Measurements from ENCODE around the gene PDGFRB. TPM values are rescaled to one million over a fixed set of nuclear protein-coding genes. Genes with fewer than 3 reads are reported as not detected.

Gene PDGFRB
- total RNA-seq, 1 donor from 2014 or later = 86.6 TPM

- Histone ChIP-seq H3K27ac (ENCODE audit: low read depth, low read length) (no peak overlapping the region), H3K9me3 (ENCODE audit: control insufficient read depth in 3 of 3, low read length in 3 of 3) (no peaks in the 10 kb centered on the region), H3K4me1 (ENCODE audit: control insufficient read depth in 3 of 3, insufficient read depth in 3 of 3, low read length in 3 of 3) (peaks cover 16 to 17% (median 16%) of the 10 kb centered on the region in 3 donors), H3K4me3 (ENCODE audit: low read length in 3 of 3) (no peak overlapping the region), H3K27me3 (ENCODE audit: control insufficient read depth in 3 of 3, insufficient read depth in 3 of 3, low read length in 3 of 3) (no peaks in the 10 kb centered on the region), H3K36me3 (ENCODE audit: control insufficient read depth in 3 of 3, insufficient read depth in 3 of 3, low read length in 3 of 3) (no peaks in the 10 kb centered on the region), H3K9ac (ENCODE audit: low read depth in 1 of 3, low read length in 3 of 3) (no peak overlapping the region)
Measured at GRCh38 chr5:150175536-150175935, 19.9 kb upstream of the PDGFRB start.

DNA sequence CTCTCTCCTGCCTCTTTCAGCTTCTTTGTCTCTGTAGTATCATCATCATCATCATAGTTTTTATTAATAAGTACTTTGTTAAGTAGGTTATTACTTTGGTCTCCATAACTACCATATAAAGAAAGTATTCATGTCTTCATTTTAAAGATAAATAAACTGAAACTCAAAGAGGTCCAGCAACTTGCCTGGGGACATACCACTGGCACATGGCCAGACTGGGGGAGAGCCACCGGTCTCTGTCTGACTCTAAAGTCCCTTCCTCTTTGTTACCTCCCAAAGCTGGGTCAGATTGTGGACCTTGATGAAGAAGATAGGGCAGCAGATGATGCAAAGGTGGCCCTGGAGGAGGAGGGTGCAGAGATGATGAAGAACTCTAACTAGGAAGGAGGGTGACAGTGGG lies 19.4 kb upstream of the PDGFRB start:
- Histone ChIP-seq H3K27me3 (ENCODE audit: control insufficient read depth in 3 of 3, insufficient read depth in 3 of 3, low read length in 3 of 3) (no peaks in the 10 kb centered on the region), H3K27ac (ENCODE audit: low read depth, low read length) (no peak overlapping the region), H3K9me3 (ENCODE audit: control insufficient read depth in 3 of 3, low read length in 3 of 3) (no peaks in the 10 kb centered on the region), H3K36me3 (ENCODE audit: control insufficient read depth in 3 of 3, insufficient read depth in 3 of 3, low read length in 3 of 3) (no peaks in the 10 kb centered on the region), H3K4me1 (ENCODE audit: control insufficient read depth in 3 of 3, insufficient read depth in 3 of 3, low read length in 3 of 3) (peaks cover 11 to 12% (median 11%) of the 10 kb centered on the region in 3 donors), H3K9ac (ENCODE audit: low read depth in 1 of 3, low read length in 3 of 3) (no peak overlapping the region), H3K4me3 (ENCODE audit: low read length in 3 of 3) (no peak overlapping the region)

DNA sequence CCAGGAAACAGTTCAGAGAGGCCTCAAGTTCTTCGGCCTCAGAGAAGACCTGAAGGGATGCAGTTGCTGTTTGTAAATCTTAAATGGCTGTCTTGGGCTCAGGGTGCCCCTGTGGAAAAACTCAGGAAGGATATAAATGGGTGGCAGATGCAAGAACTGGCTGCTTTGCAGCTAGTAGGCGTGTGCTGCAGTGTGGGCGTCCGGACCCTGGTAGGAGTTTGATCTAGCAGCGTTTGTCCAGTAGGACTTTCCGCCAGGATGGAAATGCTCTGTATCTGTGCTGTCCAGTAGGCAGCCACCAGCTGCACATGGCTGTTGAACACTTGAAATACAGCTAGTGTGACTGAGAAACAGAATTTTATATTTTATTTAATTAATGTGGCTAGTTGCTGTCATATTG lies 18.6 kb upstream of the PDGFRB start:
- Histone ChIP-seq H3K4me1 (ENCODE audit: control insufficient read depth in 3 of 3, insufficient read depth in 3 of 3, low read length in 3 of 3) (peaks cover 3 to 4% (median 4%) of the 10 kb centered on the region in 3 donors), H3K9me3 (ENCODE audit: control insufficient read depth in 3 of 3, low read length in 3 of 3) (no peaks in the 10 kb centered on the region), H3K36me3 (ENCODE audit: control insufficient read depth in 3 of 3, insufficient read depth in 3 of 3, low read length in 3 of 3) (no peaks in the 10 kb centered on the region), H3K9ac (ENCODE audit: low read depth in 1 of 3, low read length in 3 of 3) (no peak overlapping the region), H3K27me3 (ENCODE audit: control insufficient read depth in 3 of 3, insufficient read depth in 3 of 3, low read length in 3 of 3) (no peaks in the 10 kb centered on the region), H3K4me3 (ENCODE audit: low read length in 3 of 3) (no peak overlapping the region), H3K27ac (ENCODE audit: low read depth, low read length) (no peak overlapping the region)

GRCh38 chr5:150173161-150173560 lies 17.5 kb upstream of the PDGFRB start:
- Histone ChIP-seq H3K36me3 (ENCODE audit: control insufficient read depth in 3 of 3, insufficient read depth in 3 of 3, low read length in 3 of 3) (no peaks in the 10 kb centered on the region), H3K27ac (ENCODE audit: low read depth, low read length) (no peak overlapping the region), H3K4me3 (ENCODE audit: low read length in 3 of 3) (no peak overlapping the region), H3K4me1 (ENCODE audit: control insufficient read depth in 3 of 3, insufficient read depth in 3 of 3, low read length in 3 of 3) (peaks cover 0 to 4% (median 0%) of the 10 kb centered on the region in 3 donors), H3K27me3 (ENCODE audit: control insufficient read depth in 3 of 3, insufficient read depth in 3 of 3, low read length in 3 of 3) (no peaks in the 10 kb centered on the region), H3K9me3 (ENCODE audit: control insufficient read depth in 3 of 3, low read length in 3 of 3) (no peaks in the 10 kb centered on the region), H3K9ac (ENCODE audit: low read depth in 1 of 3, low read length in 3 of 3) (no peak overlapping the region)

- Histone ChIP-seq H3K4me3 (ENCODE audit: low read length in 3 of 3) (no peak overlapping the region), H3K9ac (ENCODE audit: low read depth in 1 of 3, low read length in 3 of 3) (no peak overlapping the region), H3K9me3 (ENCODE audit: control insufficient read depth in 3 of 3, low read length in 3 of 3) (no peaks in the 10 kb centered on the region), H3K27me3 (ENCODE audit: control insufficient read depth in 3 of 3, insufficient read depth in 3 of 3, low read length in 3 of 3) (peaks cover 0 to 4% (median under 1%) of the 10 kb centered on the region in 3 donors), H3K36me3 (ENCODE audit: control insufficient read depth in 3 of 3, insufficient read depth in 3 of 3, low read length in 3 of 3) (no peaks in the 10 kb centered on the region), H3K27ac (ENCODE audit: low read depth, low read length) (no peak overlapping the region), H3K4me1 (ENCODE audit: control insufficient read depth in 3 of 3, insufficient read depth in 3 of 3, low read length in 3 of 3) (peaks cover 0 to 4% (median 0%) of the 10 kb centered on the region in 3 donors)
Measured at GRCh38 chr5:150172556-150172955, 16.9 kb upstream of the PDGFRB start.

DNA sequence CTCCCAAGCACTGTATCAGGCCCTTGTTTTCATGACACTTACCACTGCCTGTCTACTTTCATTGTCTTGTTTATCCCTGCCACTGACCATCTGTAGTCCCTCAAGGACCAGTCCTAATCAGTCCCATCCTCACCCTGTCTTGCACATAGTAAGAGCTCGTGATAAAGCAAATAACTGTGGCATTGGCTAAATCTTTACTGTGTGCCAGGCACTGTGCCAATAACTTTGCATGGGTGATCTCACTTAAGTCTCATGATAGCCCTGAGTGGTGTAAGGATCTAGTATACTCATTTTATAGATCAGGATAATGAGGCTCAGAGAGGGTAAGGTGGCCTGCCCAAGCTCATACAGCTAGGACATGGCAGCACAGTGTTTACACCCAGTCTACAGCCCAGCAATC lies 16.5 kb upstream of the PDGFRB start:
- Histone ChIP-seq H3K9me3 (ENCODE audit: control insufficient read depth in 3 of 3, low read length in 3 of 3) (no peaks in the 10 kb centered on the region), H3K27me3 (ENCODE audit: control insufficient read depth in 3 of 3, insufficient read depth in 3 of 3, low read length in 3 of 3) (peaks cover 3 to 8% (median 3%) of the 10 kb centered on the region in 3 donors), H3K27ac (ENCODE audit: low read depth, low read length) (no peak overlapping the region), H3K4me3 (ENCODE audit: low read length in 3 of 3) (no peak overlapping the region), H3K4me1 (ENCODE audit: control insufficient read depth in 3 of 3, insufficient read depth in 3 of 3, low read length in 3 of 3) (peaks cover 0 to 4% (median 0%) of the 10 kb centered on the region in 3 donors), H3K36me3 (ENCODE audit: control insufficient read depth in 3 of 3, insufficient read depth in 3 of 3, low read length in 3 of 3) (no peaks in the 10 kb centered on the region), H3K9ac (ENCODE audit: low read depth in 1 of 3, low read length in 3 of 3) (no peak overlapping the region)

DNA sequence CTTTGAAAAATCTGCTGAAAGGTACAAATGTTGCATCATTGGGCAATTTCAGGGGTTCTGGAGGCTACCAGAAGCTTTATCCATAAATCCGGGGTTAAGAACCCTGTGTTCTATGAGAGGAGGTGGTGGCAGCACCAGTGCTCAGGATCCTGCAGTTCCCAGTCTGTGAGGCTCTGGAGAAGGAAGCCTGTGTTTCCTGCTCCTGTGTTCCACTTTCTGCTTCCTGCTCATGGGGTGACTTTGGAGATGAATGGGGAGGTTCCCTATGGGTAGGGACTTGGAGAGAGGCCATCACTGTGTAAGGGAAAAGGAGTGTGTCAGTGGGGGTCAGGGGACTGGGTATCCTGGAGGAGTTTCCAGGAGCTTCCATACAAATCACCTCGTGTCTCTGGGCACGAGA lies 13.2 kb upstream of the PDGFRB start:
- Histone ChIP-seq H3K9ac (ENCODE audit: low read depth in 1 of 3, low read length in 3 of 3) (no peak overlapping the region), H3K9me3 (ENCODE audit: control insufficient read depth in 3 of 3, low read length in 3 of 3) (no peaks in the 10 kb centered on the region), H3K27me3 (ENCODE audit: control insufficient read depth in 3 of 3, insufficient read depth in 3 of 3, low read length in 3 of 3) (peaks cover 3 to 10% (median 4%) of the 10 kb centered on the region in 3 donors), H3K27ac (ENCODE audit: low read depth, low read length) (no peak overlapping the region), H3K36me3 (ENCODE audit: control insufficient read depth in 3 of 3, insufficient read depth in 3 of 3, low read length in 3 of 3) (no peaks in the 10 kb centered on the region), H3K4me3 (ENCODE audit: low read length in 3 of 3) (no peak overlapping the region), H3K4me1 (ENCODE audit: control insufficient read depth in 3 of 3, insufficient read depth in 3 of 3, low read length in 3 of 3) (peaks cover 14 to 15% (median 15%) of the 10 kb centered on the region in 3 donors)

- H3K4me1 ChIP-seq (ENCODE audit: control insufficient read depth in 3 of 3, insufficient read depth in 3 of 3, low read length in 3 of 3) = peaks cover 24% of the 10 kb centered on the region in 3 donors
- H3K9ac ChIP-seq (ENCODE audit: low read depth in 1 of 3, low read length in 3 of 3) = no peak overlapping the region
- no peak overlapping the region for H3K4me3 ChIP-seq (ENCODE audit: low read length in 3 of 3)
- H3K36me3 ChIP-seq (ENCODE audit: control insufficient read depth in 3 of 3, insufficient read depth in 3 of 3, low read length in 3 of 3) = no peaks in the 10 kb centered on the region
- H3K9me3 ChIP-seq (ENCODE audit: control insufficient read depth in 3 of 3, low read length in 3 of 3) = no peaks in the 10 kb centered on the region
- peaks cover 3 to 10% (median 4%) of the 10 kb centered on the region in 3 donors for H3K27me3 ChIP-seq (ENCODE audit: control insufficient read depth in 3 of 3, insufficient read depth in 3 of 3, low read length in 3 of 3)
- no peak overlapping the region for H3K27ac ChIP-seq (ENCODE audit: low read depth, low read length)
Measured at GRCh38 chr5:150167908-150168307, 12.3 kb upstream of the PDGFRB start.

- H3K4me1 ChIP-seq (ENCODE audit: control insufficient read depth in 3 of 3, insufficient read depth in 3 of 3, low read length in 3 of 3) = peaks cover 24 to 26% (median 25%) of the 10 kb centered on the region in 3 donors
- no peaks in the 10 kb centered on the region for H3K36me3 ChIP-seq (ENCODE audit: control insufficient read depth in 3 of 3, insufficient read depth in 3 of 3, low read length in 3 of 3)
- no peak overlapping the region for H3K4me3 ChIP-seq (ENCODE audit: low read length in 3 of 3)
- no peak overlapping the region for H3K27ac ChIP-seq (ENCODE audit: low read depth, low read length)
- H3K9ac ChIP-seq (ENCODE audit: low read depth in 1 of 3, low read length in 3 of 3) = no peak overlapping the region
- peaks cover 3 to 10% (median 4%) of the 10 kb centered on the region in 3 donors for H3K27me3 ChIP-seq (ENCODE audit: control insufficient read depth in 3 of 3, insufficient read depth in 3 of 3, low read length in 3 of 3)
- H3K9me3 ChIP-seq (ENCODE audit: control insufficient read depth in 3 of 3, low read length in 3 of 3) = no peaks in the 10 kb centered on the region
Measured at GRCh38 chr5:150167512-150167850, 11.8 kb upstream of the PDGFRB start.

DNA sequence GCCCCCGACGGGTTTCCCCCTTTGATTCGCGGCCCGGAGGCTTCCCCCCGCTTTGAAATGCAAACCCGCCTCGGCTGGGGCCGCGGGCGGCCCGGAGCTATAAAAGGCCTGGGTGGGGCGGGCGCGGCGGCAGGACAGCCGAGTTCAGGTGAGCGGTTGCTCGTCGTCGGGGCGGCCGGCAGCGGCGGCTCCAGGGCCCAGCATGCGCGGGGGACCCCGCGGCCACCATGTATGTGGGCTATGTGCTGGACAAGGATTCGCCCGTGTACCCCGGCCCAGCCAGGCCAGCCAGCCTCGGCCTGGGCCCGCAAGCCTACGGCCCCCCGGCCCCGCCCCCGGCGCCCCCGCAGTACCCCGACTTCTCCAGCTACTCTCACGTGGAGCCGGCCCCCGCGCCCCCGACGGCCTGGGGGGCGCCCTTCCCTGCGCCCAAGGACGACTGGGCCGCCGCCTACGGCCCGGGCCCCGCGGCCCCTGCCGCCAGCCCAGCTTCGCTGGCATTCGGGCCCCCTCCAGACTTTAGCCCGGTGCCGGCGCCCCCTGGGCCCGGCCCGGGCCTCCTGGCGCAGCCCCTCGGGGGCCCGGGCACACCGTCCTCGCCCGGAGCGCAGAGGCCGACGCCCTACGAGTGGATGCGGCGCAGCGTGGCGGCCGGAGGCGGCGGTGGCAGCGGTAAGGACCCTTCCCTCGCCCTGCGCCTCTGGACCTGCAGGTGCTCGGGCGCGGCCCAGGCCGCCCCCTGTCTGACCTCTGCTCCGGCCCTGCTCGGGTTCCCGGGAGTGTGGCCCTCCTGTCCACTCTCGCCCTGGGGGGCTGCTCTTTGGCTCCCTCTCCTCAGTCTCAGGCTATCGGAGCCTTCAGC lies 11.2 kb upstream of the PDGFRB start, which contains the start of gene CDX1:
TSS of gene CDX1 (plus strand) at position 129 of the 862 bp plus-strand sequence. CDS start at position 228, 99 bp downstream.
- peaks cover 24 to 30% (median 29%) of the 10 kb centered on the region in 3 donors for H3K4me1 ChIP-seq (ENCODE audit: control insufficient read depth in 3 of 3, insufficient read depth in 3 of 3, low read length in 3 of 3)
- H3K4me3 ChIP-seq (ENCODE audit: low read length in 3 of 3) = no peak within 1 kb of the TSS
- no peaks in the 10 kb centered on the region for H3K36me3 ChIP-seq (ENCODE audit: control insufficient read depth in 3 of 3, insufficient read depth in 3 of 3, low read length in 3 of 3)
- peaks cover 3 to 10% (median 4%) of the 10 kb centered on the region in 3 donors for H3K27me3 ChIP-seq (ENCODE audit: control insufficient read depth in 3 of 3, insufficient read depth in 3 of 3, low read length in 3 of 3)
- H3K9me3 ChIP-seq (ENCODE audit: control insufficient read depth in 3 of 3, low read length in 3 of 3) = no peaks in the 10 kb centered on the region
- no peak within 1 kb of the TSS for H3K9ac ChIP-seq (ENCODE audit: low read depth in 1 of 3, low read length in 3 of 3)
- H3K27ac ChIP-seq (ENCODE audit: low read depth, low read length) = no peak within 1 kb of the TSS
